Measurements from ENCODE around the gene NHERF1. TPM values are rescaled to one million over a fixed set of nuclear protein-coding genes. Genes with fewer than 3 reads are reported as not detected.

NHERF1 gene
- total and polyA plus RNA-seq, 2 of the 13 experiments (the other 11 are each of a cell fraction or from before 2014, with no cell fraction given): 169 to 269 TPM

- TF ChIP-seq ZBTB33 (CRISPR knock-in tag; IDR thresholded peaks at IDR 0.05): 0 out of 2 replicates have a peak, but pooled peaks have one; percentile 8
- 0 out of 2 replicates have a peak, but pooled peaks have one; percentile 60 for TF ChIP-seq BORCS8-MEF2B (CRISPR knock-in tag; IDR thresholded peaks at IDR 0.05)
- peak; percentile 65; the same call in 1 of the 2 replicates for TF ChIP-seq ZNF614 (CRISPR knock-in tag; IDR thresholded peaks at IDR 0.05; ENCODE audit: borderline replicate concordance)
- no peak for TF ChIP-seq GATAD1 (CRISPR knock-in tag; IDR thresholded peaks at IDR 0.05)
- peak; percentile 60; the same call in 1 of the 2 replicates for TF ChIP-seq ZFX (CRISPR knock-in tag; IDR thresholded peaks at IDR 0.05; ENCODE audit: low read depth)
- peak; percentile 53; the same call in 1 of the 2 replicates for TF ChIP-seq ZNF44 (CRISPR knock-in tag; IDR thresholded peaks at IDR 0.05)
- TF ChIP-seq IRF9 (CRISPR knock-in tag; IDR thresholded peaks at IDR 0.05; ENCODE audit: borderline replicate concordance): 0 out of 2 replicates have a peak, but pooled peaks have one; percentile 31
- TF ChIP-seq SOX6 (IDR thresholded peaks at IDR 0.05): no peak
- peak; percentile 36; the same call in 1 of the 2 replicates for TF ChIP-seq SOX6 (CRISPR knock-in tag; IDR thresholded peaks at IDR 0.05)
- 0 out of 2 replicates have a peak, but pooled peaks have one; percentile 47 for TF ChIP-seq REPIN1 (CRISPR knock-in tag; IDR thresholded peaks at IDR 0.05; ENCODE audit: borderline replicate concordance, low read depth)
- TF ChIP-seq TFAP4 (IDR thresholded peaks at IDR 0.05; ENCODE audit: borderline replicate concordance, low read depth): peak; percentile 5; the same call in 1 of the 2 replicates
- peak; percentile 26 to 84 for TF ChIP-seq REST (IDR thresholded peaks at IDR 0.05; ENCODE audit: borderline replicate concordance in 1 of 2, low read depth in 1 of 2, low read length in 2 of 2)
- peak; percentile 50; the same call in 1 of the 2 replicates for TF ChIP-seq NFE2L2 (IDR thresholded peaks at IDR 0.05; ENCODE audit: low read length)
- peak; percentile 65; the same call in 1 of the 2 replicates for TF ChIP-seq ZNF263 (CRISPR knock-in tag; IDR thresholded peaks at IDR 0.05)
- TF ChIP-seq ZNF331 (CRISPR knock-in tag; IDR thresholded peaks at IDR 0.05): peak; percentile 33; the same call in 1 of the 2 replicates
- no peak for TF ChIP-seq ZNF138 (CRISPR knock-in tag; IDR thresholded peaks at IDR 0.05; ENCODE audit: low read depth)
- no peak for TF ChIP-seq HOXA3 (CRISPR knock-in tag; IDR thresholded peaks at IDR 0.05)
- TF ChIP-seq POLR2AphosphoS5 (IDR thresholded peaks at IDR 0.05; ENCODE audit: low read depth, low read length): 0 out of 2 replicates have a peak, but pooled peaks have one; percentile 11
- no peak for TF ChIP-seq ZFAT (CRISPR knock-in tag; conservative IDR thresholded peaks at IDR 0.05)
- TF ChIP-seq MAZ (IDR thresholded peaks at IDR 0.05; ENCODE audit: borderline replicate concordance, low read depth, low read length): peak; percentile 35; the same call in 1 of the 2 replicates
- no peak for TF ChIP-seq MAZ (CRISPR knock-in tag; IDR thresholded peaks at IDR 0.05; ENCODE audit: low read depth)
- peak; percentile 14 for TF ChIP-seq AGO1 (IDR thresholded peaks at IDR 0.05; ENCODE audit: low read depth, low read length, poor library complexity, severe bottlenecking)
Observed at GRCh38 chr17:74760404-74761105, 12.1 kb downstream of the NHERF1 start (continued).
